Tibial artery (tissue), 4 donors: ENCODE measurements around the gene MARCKSL1.
A peak's percentile ranks its signal among the peaks of the same experiment; 100 is the strongest.
"Not testable (repeated sequence)": the region's sequence is repeated elsewhere in the genome, so short reads cannot be mapped to it uniquely, and the experiment has no call there.

ENCODE experiments used
- DNase-seq, 2 donors: peaks; one replicate each; pipeline ENCODE4 v3.0.0-alpha.2; 2019
- H3K27ac ChIP-seq, 2 donors: fragments of 200-600 bp; sonication (generic) in 1 of 2; 1 replicate in 1 of 2; 2 replicates in 1 of 2; pipeline ENCODE4 v1.5.1; 2018 to 2019; ENCODE audit warnings: mild to moderate bottlenecking in 1 of 2
- H3K27me3 ChIP-seq, 2 donors: fragments of 200-600 bp; sonication (generic) in 1 of 2; one replicate each; pipeline versions ENCODE4 v1.5.1 to v1.6.0; 2016 to 2019
- H3K36me3 ChIP-seq, 3 donors: fragments of 200-600 bp; sonication (generic) in 2 of 3; one replicate each; pipeline ENCODE4 v1.5.1; 2016 to 2019; ENCODE audit warnings: mild to moderate bottlenecking in 2 of 3
- H3K4me1 ChIP-seq, 4 donors: fragments of 200-600 bp; sonication (generic) in 2 of 4; 1 replicate in 3 of 4; 2 replicates in 1 of 4; pipeline ENCODE4 v1.5.1; 2016 to 2019
- H3K4me3 ChIP-seq, 2 donors: fragments of 200-600 bp; sonication (generic) in 1 of 2; 1 replicate in 1 of 2; 2 replicates in 1 of 2; pipeline ENCODE4 v1.5.1; 2018 to 2019; ENCODE audit warnings: mild to moderate bottlenecking in 2 of 2
- H3K9me3 ChIP-seq, 3 donors: fragments of 200-600 bp; sonication (generic) in 1 of 3; one replicate each; pipeline ENCODE4 v1.5.1; 2016 to 2019
- CTCF ChIP-seq, 2 experiments: fragments of 200-600 bp in 1 of 2; fragments of 450-650 bp in 1 of 2; IDR thresholded peaks; one replicate each; pipeline ENCODE4 v1.5.1; 2017 to 2019; ENCODE audit warnings: antibody characterized with exemption in 2 of 2, mild to moderate bottlenecking in 1 of 2, moderate library complexity in 1 of 2
- intact Hi-C: fragments of 100-400 bp; cut with DNase I; formaldehyde crosslinking; loops from one replicate; pipeline ENCODE4 v1.15.0; 2023; ENCODE audit warnings: low total_unique reads

Gene MARCKSL1

GRCh38 chr1:32356478-32356877 is 20.4 kb upstream of the MARCKSL1 start:
- Histone ChIP-seq H3K27ac (no peak overlapping the region), H3K4me1 (peaks cover 0 to 22% (median 22%) of the 10 kb centered on the region in 4 donors), H3K4me3 (no peak overlapping the region), H3K27me3 (no peaks in the 10 kb centered on the region), H3K9me3 (no peaks in the 10 kb centered on the region), H3K36me3 (no peaks in the 10 kb centered on the region)
- intact Hi-C loops: no loop called here
- DNase-seq: no peak
- TF ChIP-seq CTCF (IDR thresholded peaks at IDR 0.05): no peak

- DNase-seq, H3K36me3 ChIP-seq, H3K27me3 ChIP-seq, intact Hi-C loops, H3K4me3 ChIP-seq, H3K27ac ChIP-seq, H3K9me3 ChIP-seq: not testable (repeated sequence)
- H3K4me1 ChIP-seq: peaks cover 0 to 21% (median 20%) of the 10 kb centered on the region in 4 donors
Measured at GRCh38 chr1:32355778-32356177, 19.7 kb upstream of the MARCKSL1 start.

- H3K4me3 ChIP-seq: no peak overlapping the region
- intact Hi-C loops: loop anchor here (5.0 kb wide), 1 partner anchor 152 kb away; the partner anchor contains the start of gene CCDC28B
- no peaks in the 10 kb centered on the region for H3K36me3 ChIP-seq
- H3K9me3 ChIP-seq: no peaks in the 10 kb centered on the region
- no peaks in the 10 kb centered on the region for H3K27me3 ChIP-seq
- peaks cover 0 to 21% (median 20%) of the 10 kb centered on the region in 4 donors for H3K4me1 ChIP-seq
- DNase-seq: peak in 1 of 2 donors; percentile 70
- peak overlapping the region; percentile 16 to 18 for H3K27ac ChIP-seq
- no peak for TF ChIP-seq CTCF (IDR thresholded peaks at IDR 0.05)
Measured at GRCh38 chr1:32353886-32354570, 18.0 kb upstream of the MARCKSL1 start.

- Histone ChIP-seq H3K36me3 (no peaks in the 10 kb centered on the region), H3K4me1 (peaks cover 0 to 21% (median 20%) of the 10 kb centered on the region in 4 donors), H3K27ac (peak overlapping the region; percentile 16 to 18), H3K4me3 (no peak overlapping the region), H3K9me3 (no peaks in the 10 kb centered on the region), H3K27me3 (no peaks in the 10 kb centered on the region)
- intact Hi-C loops: loop anchor here (5.0 kb wide), 1 partner anchor 151 kb away; the partner anchor contains the start of gene CCDC28B
- no peak for TF ChIP-seq CTCF (IDR thresholded peaks at IDR 0.05)
- DNase-seq: peak in 1 of 2 donors; percentile 45
Measured at GRCh38 chr1:32353431-32353830, 17.4 kb upstream of the MARCKSL1 start.

GRCh38 chr1:32352831-32353383 is 16.9 kb upstream of the MARCKSL1 start:
- H3K36me3 ChIP-seq: no peaks in the 10 kb centered on the region
- no peaks in the 10 kb centered on the region for H3K27me3 ChIP-seq
- peaks cover 0 to 21% (median 20%) of the 10 kb centered on the region in 4 donors for H3K4me1 ChIP-seq
- peak in 1 of 2 donors; percentile 41 for DNase-seq
- H3K27ac ChIP-seq: peak overlapping the region in 1 of 2 donors; percentile 86
- H3K9me3 ChIP-seq: no peaks in the 10 kb centered on the region
- no peak for TF ChIP-seq CTCF (IDR thresholded peaks at IDR 0.05)
- intact Hi-C loops: loop anchor here (5.0 kb wide), 1 partner anchor 151 kb away; the partner anchor contains the start of gene CCDC28B
- H3K4me3 ChIP-seq: no peak overlapping the region

GRCh38 chr1:32352239-32352745 is 16.3 kb upstream of the MARCKSL1 start:
- Histone ChIP-seq H3K4me3 (peak overlapping the region; percentile 59 to 84), H3K27ac (peak overlapping the region; percentile 86 to 94), H3K9me3 (no peaks in the 10 kb centered on the region), H3K27me3 (no peaks in the 10 kb centered on the region), H3K36me3 (no peaks in the 10 kb centered on the region), H3K4me1 (peaks cover 0 to 21% (median 20%) of the 10 kb centered on the region in 4 donors)
- intact Hi-C loops: loop anchor here (5.0 kb wide), 1 partner anchor 150 kb away; the partner anchor contains the start of gene CCDC28B
- no peak for TF ChIP-seq CTCF (IDR thresholded peaks at IDR 0.05)
- no peak for DNase-seq
